SK-N-SH treated with all-trans-retinoic acid at 6 μM for 48 hours (cell line): ENCODE results near the gene NRIP1.

Experiments
- CREB5 ChIP-seq: fragments of 250-450 bp; sonication (Bioruptor Pico); IDR thresholded peaks from 2 replicates; pipeline ENCODE4 v1.5.1; 2020; ENCODE audit warnings: low read depth, mild to moderate bottlenecking, moderate library complexity
- GLIS3 ChIP-seq: fragments of 250-450 bp; sonication (Bioruptor Pico); IDR thresholded peaks from 2 replicates; pipeline ENCODE4 v1.5.0; 2020; ENCODE audit warnings: mild to moderate bottlenecking, moderate library complexity
- ISL1 ChIP-seq: fragments of 250-450 bp; sonication (Bioruptor Pico); IDR thresholded peaks from 2 replicates; pipeline ENCODE4 v2.1.2; 2022; ENCODE audit warnings: mild to moderate bottlenecking, moderate library complexity
- OSR1 ChIP-seq: fragments of 250-450 bp; sonication (Bioruptor Pico); IDR thresholded peaks from 2 replicates; pipeline ENCODE4 v1.8.0; 2022; ENCODE audit warnings: moderate library complexity, mild to moderate bottlenecking, inconsistent platforms
- PATZ1 ChIP-seq: fragments of 250-450 bp; sonication (Bioruptor Pico); IDR thresholded peaks from 2 replicates; pipeline ENCODE4 v1.8.0; 2020; ENCODE audit warnings: mild to moderate bottlenecking, moderate library complexity, borderline replicate concordance
- PPARA ChIP-seq: fragments of 250-450 bp; sonication (Bioruptor Pico); IDR thresholded peaks from 2 replicates; pipeline ENCODE4 v1.5.0; 2020; ENCODE audit warnings: mild to moderate bottlenecking, borderline replicate concordance
- RARB ChIP-seq: fragments of 250-450 bp; sonication (Bioruptor Pico); IDR thresholded peaks from 2 replicates; pipeline ENCODE4 v1.8.0; 2021; ENCODE audit warnings: mild to moderate bottlenecking, moderate library complexity
- SNAI2 ChIP-seq: fragments of 250-450 bp; sonication (Bioruptor Pico); IDR thresholded peaks from 2 replicates; pipeline ENCODE4 v1.5.0; 2020; ENCODE audit warnings: mild to moderate bottlenecking, moderate library complexity
- ZC3H10 ChIP-seq: fragments of 250-450 bp; sonication (Bioruptor Pico); IDR thresholded peaks from 2 replicates; pipeline ENCODE4 v1.5.1; 2021; ENCODE audit warnings: mild to moderate bottlenecking, moderate library complexity
- ZNF565 ChIP-seq: fragments of 450-650 bp; formaldehyde crosslinking; conservative IDR thresholded peaks from 2 replicates; pipeline ENCODE4 v1.5.0; 2020; ENCODE audit warnings: low read depth, mild to moderate bottlenecking, moderate library complexity
- TF ChIP-seq, protein P1 (sequence below): fragments of 250-450 bp; sonication (Bioruptor Pico); IDR thresholded peaks from 2 replicates; pipeline ENCODE4 v1.5.1; 2021; ENCODE audit warnings: mild to moderate bottlenecking, moderate library complexity

DNA sequence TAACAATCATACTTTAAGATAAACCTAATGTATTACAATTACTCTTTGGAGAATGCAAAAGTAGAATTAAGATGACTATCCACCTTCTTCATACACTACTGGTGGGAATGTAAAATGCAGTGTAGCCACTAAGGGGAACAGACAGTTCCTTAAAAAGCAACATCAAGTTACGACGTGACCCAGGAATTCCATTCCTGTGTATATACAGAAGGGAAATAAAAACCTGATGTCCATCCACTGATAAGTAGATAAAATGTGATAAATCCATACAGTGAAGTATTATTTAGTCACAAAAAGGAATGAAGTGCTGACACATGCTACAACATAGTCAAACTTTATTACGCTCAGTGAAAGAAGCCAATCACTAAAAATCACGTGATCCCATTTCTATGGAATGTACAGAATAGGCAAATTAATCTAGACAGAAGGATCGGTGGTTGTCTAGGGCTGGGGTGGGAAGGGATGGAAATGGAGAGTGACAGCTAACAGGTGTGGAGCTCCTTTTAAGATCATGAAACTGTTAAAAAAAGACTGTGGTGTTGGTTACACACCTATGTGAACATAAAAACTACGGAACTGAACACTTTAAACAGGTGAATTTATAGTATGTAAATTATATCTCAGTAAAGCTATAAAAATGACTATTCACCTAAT lies 42.1 kb downstream of the NRIP1 start:
- no peak for TF ChIP-seq PATZ1 (CRISPR knock-in tag)
- no peak for TF ChIP-seq GLIS3 (CRISPR knock-in tag)
- no peak for TF ChIP-seq RARB
- TF ChIP-seq ZNF565 (CRISPR knock-in tag), result no peak
- no peak for TF ChIP-seq ISL1 (CRISPR knock-in tag)
- no peak for TF ChIP-seq SNAI2
- TF ChIP-seq, protein P1, sequence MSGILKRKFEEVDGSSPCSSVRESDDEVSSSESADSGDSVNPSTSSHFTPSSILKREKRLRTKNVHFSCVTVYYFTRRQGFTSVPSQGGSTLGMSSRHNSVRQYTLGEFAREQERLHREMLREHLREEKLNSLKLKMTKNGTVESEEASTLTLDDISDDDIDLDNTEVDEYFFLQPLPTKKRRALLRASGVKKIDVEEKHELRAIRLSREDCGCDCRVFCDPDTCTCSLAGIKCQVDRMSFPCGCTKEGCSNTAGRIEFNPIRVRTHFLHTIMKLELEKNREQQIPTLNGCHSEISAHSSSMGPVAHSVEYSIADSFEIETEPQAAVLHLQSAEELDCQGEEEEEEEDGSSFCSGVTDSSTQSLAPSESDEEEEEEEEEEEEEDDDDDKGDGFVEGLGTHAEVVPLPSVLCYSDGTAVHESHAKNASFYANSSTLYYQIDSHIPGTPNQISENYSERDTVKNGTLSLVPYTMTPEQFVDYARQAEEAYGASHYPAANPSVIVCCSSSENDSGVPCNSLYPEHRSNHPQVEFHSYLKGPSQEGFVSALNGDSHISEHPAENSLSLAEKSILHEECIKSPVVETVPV (CRISPR knock-in tag), result no peak
- TF ChIP-seq CREB5 (CRISPR knock-in tag), result no peak
- no peak for TF ChIP-seq PPARA (CRISPR knock-in tag)
- no peak for TF ChIP-seq OSR1 (CRISPR knock-in tag)
- TF ChIP-seq ZC3H10 (CRISPR knock-in tag), result no peak
